ENCODE results near the gene MDFIC.

The MDFIC gene

DNA sequence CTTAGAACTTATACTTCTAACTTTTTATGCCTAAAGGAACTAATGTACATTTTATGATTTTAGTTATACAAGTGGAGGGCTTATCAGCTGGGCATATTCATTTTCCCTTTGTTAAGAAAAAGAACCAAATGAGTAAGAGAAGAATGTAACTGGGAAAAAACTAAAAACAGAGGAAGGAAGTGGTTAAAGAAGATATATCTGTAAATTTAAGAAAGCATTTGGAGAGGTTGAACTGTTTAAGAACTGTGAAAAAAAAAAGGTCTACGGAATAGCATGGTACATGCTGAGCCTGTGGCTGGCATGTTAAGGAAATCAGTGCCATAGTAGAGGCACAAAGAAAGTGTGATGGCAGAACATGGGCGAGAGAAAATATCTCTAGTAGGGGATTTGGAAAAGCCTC lies 6.2 kb downstream of the MDFIC start:
- peaks cover 64% of the 10 kb centered on the region for H3F3A ChIP-seq (ENCODE audit: insufficient read depth, low read length)
- H3K4me2 ChIP-seq (ENCODE audit: low read depth, low read length) = peak overlapping the region; percentile 36; the same call in 1 of the 2 replicates
- no peaks in the 10 kb centered on the region for H4K20me1 ChIP-seq (ENCODE audit: insufficient read depth, low read length)
- no peaks in the 10 kb centered on the region for H3K9me2 ChIP-seq (replicated peaks; ENCODE audit: insufficient read depth, low read length)
- no peaks in the 10 kb centered on the region for H3K9me3 ChIP-seq (replicated peaks; ENCODE audit: insufficient read depth, low read length)
- TF ChIP-seq, protein P1, sequence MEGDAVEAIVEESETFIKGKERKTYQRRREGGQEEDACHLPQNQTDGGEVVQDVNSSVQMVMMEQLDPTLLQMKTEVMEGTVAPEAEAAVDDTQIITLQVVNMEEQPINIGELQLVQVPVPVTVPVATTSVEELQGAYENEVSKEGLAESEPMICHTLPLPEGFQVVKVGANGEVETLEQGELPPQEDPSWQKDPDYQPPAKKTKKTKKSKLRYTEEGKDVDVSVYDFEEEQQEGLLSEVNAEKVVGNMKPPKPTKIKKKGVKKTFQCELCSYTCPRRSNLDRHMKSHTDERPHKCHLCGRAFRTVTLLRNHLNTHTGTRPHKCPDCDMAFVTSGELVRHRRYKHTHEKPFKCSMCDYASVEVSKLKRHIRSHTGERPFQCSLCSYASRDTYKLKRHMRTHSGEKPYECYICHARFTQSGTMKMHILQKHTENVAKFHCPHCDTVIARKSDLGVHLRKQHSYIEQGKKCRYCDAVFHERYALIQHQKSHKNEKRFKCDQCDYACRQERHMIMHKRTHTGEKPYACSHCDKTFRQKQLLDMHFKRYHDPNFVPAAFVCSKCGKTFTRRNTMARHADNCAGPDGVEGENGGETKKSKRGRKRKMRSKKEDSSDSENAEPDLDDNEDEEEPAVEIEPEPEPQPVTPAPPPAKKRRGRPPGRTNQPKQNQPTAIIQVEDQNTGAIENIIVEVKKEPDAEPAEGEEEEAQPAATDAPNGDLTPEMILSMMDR (IDR thresholded peaks at IDR 0.05; ENCODE audit: low read length) = no peak
- TF ChIP-seq EZH2 (optimal IDR thresholded peaks at IDR 0.05; ENCODE audit: low read depth, low read length) (no peak), EZH2phosphoT487 (IDR thresholded peaks at IDR 0.05; ENCODE audit: low read length) (no peak)
- no peak overlapping the region for H3K9ac ChIP-seq (ENCODE audit: low read length)
- no peaks in the 10 kb centered on the region for H3K27me3 ChIP-seq (replicated peaks; ENCODE audit: insufficient read depth, low read length)
- peaks cover 4% of the 10 kb centered on the region; the same call in 1 of the 2 replicates for H3K36me3 ChIP-seq (replicated peaks; ENCODE audit: insufficient read depth, low read length)
- H2AFZ ChIP-seq (ENCODE audit: low read length) = no peak overlapping the region
- H3K79me2 ChIP-seq (ENCODE audit: low read length) = peaks cover 90% of the 10 kb centered on the region
- H3K27ac ChIP-seq (ENCODE audit: low read length) = peak overlapping the region; percentile 16; the same call in 1 of the 2 replicates
- H3K4me3 ChIP-seq (ENCODE audit: low read length) = no peak overlapping the region
- H3K4me1 ChIP-seq (ENCODE audit: low read length) = peaks cover 65% of the 10 kb centered on the region
- no peak for DNase-seq

DNA sequence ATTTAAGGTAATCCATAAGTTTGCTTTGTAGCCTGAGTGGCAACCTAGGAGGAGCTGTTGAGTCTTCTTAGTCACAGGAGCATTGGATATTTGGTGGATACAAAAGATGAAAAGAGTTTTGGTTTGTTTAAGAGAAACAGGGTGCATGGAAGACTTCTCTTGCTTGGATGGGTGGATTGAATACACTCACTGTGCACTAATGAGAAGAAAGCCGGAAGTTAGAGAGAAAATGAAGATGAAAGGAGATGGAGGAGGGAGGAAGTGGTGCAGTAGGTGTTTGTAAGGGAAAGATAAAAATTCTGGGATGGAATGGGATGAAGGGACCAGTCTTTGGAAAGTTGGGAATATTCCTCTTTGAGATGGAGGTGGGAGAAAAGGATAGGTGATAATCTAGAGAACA lies 7.7 kb downstream of the MDFIC start:
- no peak for TF ChIP-seq EZH2 (optimal IDR thresholded peaks at IDR 0.05; ENCODE audit: low read depth, low read length)
- TF ChIP-seq, protein P1 (IDR thresholded peaks at IDR 0.05; ENCODE audit: low read length) = peak; percentile 45
- Histone ChIP-seq H3K4me3 (ENCODE audit: low read length) (peak overlapping the region; percentile 43), H3K4me1 (ENCODE audit: low read length) (peaks cover 78% of the 10 kb centered on the region), H3K79me2 (ENCODE audit: low read length) (peaks cover 90% of the 10 kb centered on the region), H3F3A (ENCODE audit: insufficient read depth, low read length) (peaks cover 49% of the 10 kb centered on the region), H2AFZ (ENCODE audit: low read length) (no peak overlapping the region), H4K20me1 (ENCODE audit: insufficient read depth, low read length) (no peaks in the 10 kb centered on the region), H3K27ac (ENCODE audit: low read length) (peak overlapping the region; percentile 95), H3K9ac (ENCODE audit: low read length) (peak overlapping the region; percentile 69; the same call in 1 of the 2 replicates), H3K9me3 (replicated peaks; ENCODE audit: insufficient read depth, low read length) (no peaks in the 10 kb centered on the region), H3K27me3 (replicated peaks; ENCODE audit: insufficient read depth, low read length) (no peaks in the 10 kb centered on the region), H3K4me2 (ENCODE audit: low read depth, low read length) (peak overlapping the region; percentile 83), H3K9me2 (replicated peaks; ENCODE audit: insufficient read depth, low read length) (no peaks in the 10 kb centered on the region), H3K36me3 (replicated peaks; ENCODE audit: insufficient read depth, low read length) (peaks cover 4% of the 10 kb centered on the region; the same call in 1 of the 2 replicates)
- peak; percentile 38 for DNase-seq

DNA sequence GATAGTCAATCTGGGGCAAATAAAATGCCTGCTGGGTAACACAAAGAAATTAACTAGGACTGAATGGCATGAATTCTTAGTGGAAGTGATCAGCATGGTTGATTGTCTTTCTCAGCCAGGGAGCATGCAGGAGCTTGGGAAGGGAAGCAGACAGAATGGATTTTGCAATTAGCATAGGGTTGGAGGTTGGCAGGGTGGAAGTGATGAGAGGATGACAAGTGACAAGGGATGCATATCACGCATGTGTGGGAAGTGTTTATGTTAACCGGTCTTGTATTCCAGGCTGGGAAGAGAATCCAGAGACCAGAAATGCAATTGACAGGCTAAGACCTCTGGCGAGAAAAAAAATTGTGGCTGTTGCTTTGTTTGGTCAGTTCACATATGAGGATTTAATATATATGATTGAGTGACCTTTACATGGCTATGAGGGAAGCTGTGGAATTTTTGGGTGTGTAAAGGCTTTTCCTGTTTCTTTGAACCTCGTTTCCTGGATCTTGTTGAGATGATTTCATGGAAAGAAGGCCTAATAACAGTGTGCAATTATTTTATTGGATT lies 8.3 kb downstream of the MDFIC start:
- H3K4me1 ChIP-seq (ENCODE audit: low read length) = peaks cover 74% of the 10 kb centered on the region
- H3K4me2 ChIP-seq (ENCODE audit: low read depth, low read length) = peak overlapping the region; percentile 83
- peaks cover 4% of the 10 kb centered on the region; the same call in 1 of the 2 replicates for H3K36me3 ChIP-seq (replicated peaks; ENCODE audit: insufficient read depth, low read length)
- H3K27me3 ChIP-seq (replicated peaks; ENCODE audit: insufficient read depth, low read length) = no peaks in the 10 kb centered on the region
- H4K20me1 ChIP-seq (ENCODE audit: insufficient read depth, low read length) = no peaks in the 10 kb centered on the region
- TF ChIP-seq EZH2phosphoT487 (IDR thresholded peaks at IDR 0.05; ENCODE audit: low read length) (no peak), EZH2 (optimal IDR thresholded peaks at IDR 0.05; ENCODE audit: low read depth, low read length) (no peak)
- TF ChIP-seq, protein P1 (IDR thresholded peaks at IDR 0.05; ENCODE audit: low read length) = no peak
- H3K9ac ChIP-seq (ENCODE audit: low read length) = peak overlapping the region; percentile 69
- H3K27ac ChIP-seq (ENCODE audit: low read length) = peak overlapping the region; percentile 95
- H3K4me3 ChIP-seq (ENCODE audit: low read length) = peak overlapping the region; percentile 43
- no peaks in the 10 kb centered on the region for H3K9me2 ChIP-seq (replicated peaks; ENCODE audit: insufficient read depth, low read length)
- H3K9me3 ChIP-seq (replicated peaks; ENCODE audit: insufficient read depth, low read length) = no peaks in the 10 kb centered on the region
- peaks cover 90% of the 10 kb centered on the region for H3K79me2 ChIP-seq (ENCODE audit: low read length)
- no peak for DNase-seq
- H2AFZ ChIP-seq (ENCODE audit: low read length) = no peak overlapping the region
- H3F3A ChIP-seq (ENCODE audit: insufficient read depth, low read length) = peaks cover 47% of the 10 kb centered on the region

All from MM.1S (cell line).